Heart left ventricle (tissue), 13 donors: ENCODE results near the gene SERINC2.

Experiments used
- CTCF ChIP-seq, 12 donors: fragments of 200-600 bp; sonication (generic) in 4 of 12; IDR thresholded peaks; one replicate each; pipeline versions ENCODE4 v1.5.0 to v1.8.0; 2018 to 2022; ENCODE audit warnings: antibody characterized with exemption in 12 of 12, mild to moderate bottlenecking in 5 of 12
- POLR2A ChIP-seq, 2 donors: fragments of 450-650 bp; IDR thresholded peaks; one replicate each; pipeline ENCODE4 v1.6.1; 2017; ENCODE audit warnings: antibody characterized with exemption in 2 of 2, mild to moderate bottlenecking in 2 of 2, moderate library complexity in 2 of 2
- donor health status: ischemic (EF 13 %, LVEDD 7.1; RV severe dilation, severe dysfunction).
- donor health status: DM: no; HTN: yes; CAD: no.
- donor health status: DM: no; HTN: no; CAD: no.
- donor health status: ischemic (EF 25% LVEDD 6.9; RV normal size, moderate dysfunction).
- donor health status: ischemic (EF 25% LVEDD 5.7; RV mildly dilated, moderate dysfunction).
- donor health status: ischemic (EF 35%, LVEDD 5.7; RV mildly dilated, moderate dysfunction).
- donor health status: nonischemic (EF 11% LVEDD 7.7; RV severe dilation, severe dysfunction).
- donor health status: DM: yes; HTN: yes; CAD: no.
- donor health status: PGD.
- donor health status: ischemic (EF 29% LVEDD 5.4; RV normal size, mild dysfunction).
- donor health status: nonischemic (EF 23%, LVEDD 6.1; RV moderate dilation, normal function).

DNA sequence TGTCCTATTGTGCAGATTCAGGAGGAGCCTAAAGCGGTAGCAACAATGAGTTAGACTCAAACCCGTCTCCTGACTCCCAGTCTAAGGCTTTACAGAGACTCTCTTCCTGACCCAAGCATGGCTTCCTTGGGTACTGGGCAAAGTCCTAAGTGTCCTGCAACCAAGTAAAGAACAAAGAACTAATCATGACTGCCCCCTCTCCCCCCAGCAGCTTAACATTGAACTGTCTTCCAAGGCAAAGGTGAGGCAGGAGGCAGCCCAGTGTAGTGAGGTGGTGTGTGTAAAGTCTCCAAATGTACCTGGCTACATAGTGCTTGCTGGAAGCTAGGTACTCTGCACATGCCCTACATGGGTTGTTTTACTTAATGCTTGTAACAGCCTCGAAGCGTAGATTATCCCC is 42.4 kb upstream of the SERINC2 start:
- TF ChIP-seq CTCF (IDR thresholded peaks at IDR 0.05) (no peak), POLR2A (IDR thresholded peaks at IDR 0.05) (no peak)
